ENCODE measurements around the gene ADGB.

The ADGB gene

DNA sequence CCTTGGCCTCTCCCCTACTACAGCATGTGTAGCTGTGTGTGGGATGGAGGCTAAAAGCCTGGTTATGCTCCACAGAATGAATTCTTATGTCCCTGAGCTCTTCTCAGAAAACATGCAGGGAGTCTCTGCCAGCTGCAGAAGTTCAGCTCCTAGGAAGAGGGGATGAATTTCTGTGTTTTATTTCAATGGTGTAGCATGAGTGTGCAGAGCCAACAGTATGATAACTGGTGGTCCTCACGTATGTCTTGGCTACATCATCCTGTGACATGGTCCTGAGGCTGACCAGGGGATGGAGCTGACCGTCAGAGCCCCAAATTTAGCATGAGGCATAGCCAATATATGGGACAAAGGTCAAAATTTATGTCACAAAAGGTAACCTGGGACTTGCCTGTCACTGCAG lies 266.1 kb downstream of the ADGB start:
- DNase-seq = no peak
